ENCODE results near the gene C1orf105. TPM values are rescaled to one million over a fixed set of nuclear protein-coding genes. Genes with fewer than 3 reads are reported as not detected.

Gene C1orf105
- total RNA-seq, 4 donors from 2014 or later, result not detected

DNA sequence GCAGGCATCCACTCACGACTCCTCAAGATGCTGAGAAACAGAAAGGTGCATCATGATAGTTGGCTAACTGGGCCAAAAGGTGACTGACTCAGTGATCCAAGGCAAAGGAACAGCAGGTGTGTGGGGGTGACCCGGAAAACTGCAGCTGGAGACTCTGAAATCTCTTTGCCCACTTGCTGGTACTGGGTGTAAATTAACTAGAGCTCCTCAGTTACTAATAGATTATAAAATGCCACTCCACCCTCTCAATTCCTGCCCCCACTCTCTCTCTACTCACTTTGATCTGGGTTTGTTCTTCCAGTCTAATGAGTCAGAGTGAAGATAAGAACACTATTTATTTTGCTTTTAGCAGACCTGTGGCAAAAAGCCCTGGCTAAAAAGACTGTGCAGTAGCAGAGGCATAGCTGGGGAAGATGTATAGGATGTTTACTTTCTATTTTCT is 30.5 kb downstream of the C1orf105 start:
- Histone ChIP-seq H3K9me3 (no peaks in the 10 kb centered on the region), H3K4me1 (peaks cover 0 to 23% (median 6%) of the 10 kb centered on the region in 4 donors), H3K4me3 (no peak overlapping the region), H3K27me3 (no peaks in the 10 kb centered on the region), H3K27ac (no peak overlapping the region), H3K36me3 (no peaks in the 10 kb centered on the region)
- in situ Hi-C loops (cut with MboI; ENCODE audit: low pct_ligation_motif_present in 1 of 4, low pct_unique_long_range_greater_than_20kb in 1 of 4, low sequenced_read_pairs in 3 of 4) (loop anchor here (25.0 kb wide), 1 partner anchor 261 kb away; no protein-coding TSS in a partner anchor), intact Hi-C loops (cut with DNase I; ENCODE audit: low total_unique reads) (no loop called here)
- 33 to 50% methylated on average over 1 to 2 of the region's 2 CpGs for WGBS, 2 donors (ENCODE audit: low coverage in 1 of 2)
- TF ChIP-seq EP300 (IDR thresholded peaks at IDR 0.05; ENCODE audit: low read depth) (no peak), POLR2A (IDR thresholded peaks at IDR 0.05) (no peak), POLR2AphosphoS5 (IDR thresholded peaks at IDR 0.05) (no peak)
- TF ChIP-seq, protein P1, sequence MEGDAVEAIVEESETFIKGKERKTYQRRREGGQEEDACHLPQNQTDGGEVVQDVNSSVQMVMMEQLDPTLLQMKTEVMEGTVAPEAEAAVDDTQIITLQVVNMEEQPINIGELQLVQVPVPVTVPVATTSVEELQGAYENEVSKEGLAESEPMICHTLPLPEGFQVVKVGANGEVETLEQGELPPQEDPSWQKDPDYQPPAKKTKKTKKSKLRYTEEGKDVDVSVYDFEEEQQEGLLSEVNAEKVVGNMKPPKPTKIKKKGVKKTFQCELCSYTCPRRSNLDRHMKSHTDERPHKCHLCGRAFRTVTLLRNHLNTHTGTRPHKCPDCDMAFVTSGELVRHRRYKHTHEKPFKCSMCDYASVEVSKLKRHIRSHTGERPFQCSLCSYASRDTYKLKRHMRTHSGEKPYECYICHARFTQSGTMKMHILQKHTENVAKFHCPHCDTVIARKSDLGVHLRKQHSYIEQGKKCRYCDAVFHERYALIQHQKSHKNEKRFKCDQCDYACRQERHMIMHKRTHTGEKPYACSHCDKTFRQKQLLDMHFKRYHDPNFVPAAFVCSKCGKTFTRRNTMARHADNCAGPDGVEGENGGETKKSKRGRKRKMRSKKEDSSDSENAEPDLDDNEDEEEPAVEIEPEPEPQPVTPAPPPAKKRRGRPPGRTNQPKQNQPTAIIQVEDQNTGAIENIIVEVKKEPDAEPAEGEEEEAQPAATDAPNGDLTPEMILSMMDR (IDR thresholded peaks at IDR 0.05), result no peak
- no peak for DNase-seq

DNA sequence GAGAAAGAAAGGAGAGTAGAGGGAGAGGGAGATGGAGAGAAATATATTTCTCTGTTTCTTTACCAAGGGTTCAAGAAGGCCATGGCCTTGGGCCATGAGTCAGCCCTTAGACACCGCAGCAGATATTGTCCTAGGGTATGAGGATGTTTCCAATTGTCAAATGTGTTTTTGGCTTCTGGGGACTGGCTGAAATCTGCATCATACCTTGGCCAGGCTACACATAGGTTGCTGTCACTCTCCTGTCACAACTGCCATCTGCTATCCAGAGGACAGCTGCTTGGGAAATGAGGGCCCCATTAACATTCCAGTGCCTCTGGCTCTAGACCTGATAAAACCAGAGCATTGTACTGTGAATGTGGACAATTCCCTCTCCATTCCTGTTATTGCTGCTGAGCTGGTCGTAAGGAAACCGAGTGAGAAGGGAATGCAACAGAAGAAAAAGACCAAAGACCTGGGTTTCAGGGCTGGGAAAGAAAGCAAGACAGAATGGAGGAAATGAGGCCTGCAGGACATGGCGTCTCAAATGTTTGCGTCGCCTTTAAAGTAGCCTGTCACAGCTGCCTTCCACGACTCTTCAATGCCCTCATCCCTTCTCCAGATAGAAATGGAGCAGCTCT is 32.2 kb downstream of the C1orf105 start:
- Histone ChIP-seq H3K27me3 (no peaks in the 10 kb centered on the region), H3K9me3 (no peaks in the 10 kb centered on the region), H3K27ac (no peak overlapping the region), H3K4me1 (peaks cover 0 to 23% (median 6%) of the 10 kb centered on the region in 4 donors), H3K36me3 (no peaks in the 10 kb centered on the region), H3K4me3 (no peak overlapping the region)
- no peak for TF ChIP-seq EP300 (IDR thresholded peaks at IDR 0.05; ENCODE audit: low read depth)
- TF ChIP-seq POLR2A (IDR thresholded peaks at IDR 0.05), result no peak
- TF ChIP-seq, protein P1 (IDR thresholded peaks at IDR 0.05), result no peak
- no peak for TF ChIP-seq POLR2AphosphoS5 (IDR thresholded peaks at IDR 0.05)
- in situ Hi-C loops (cut with MboI; ENCODE audit: low pct_ligation_motif_present in 1 of 4, low pct_unique_long_range_greater_than_20kb in 1 of 4, low sequenced_read_pairs in 3 of 4) (loop anchor here (25.0 kb wide), 1 partner anchor 260 kb away; no protein-coding TSS in a partner anchor), intact Hi-C loops (cut with DNase I; ENCODE audit: low total_unique reads) (no loop called here)
- 70 to 90% methylated on average over 5 to 7 of the region's 7 CpGs for WGBS, 2 donors (ENCODE audit: low coverage in 1 of 2)
- no peak for DNase-seq

DNA sequence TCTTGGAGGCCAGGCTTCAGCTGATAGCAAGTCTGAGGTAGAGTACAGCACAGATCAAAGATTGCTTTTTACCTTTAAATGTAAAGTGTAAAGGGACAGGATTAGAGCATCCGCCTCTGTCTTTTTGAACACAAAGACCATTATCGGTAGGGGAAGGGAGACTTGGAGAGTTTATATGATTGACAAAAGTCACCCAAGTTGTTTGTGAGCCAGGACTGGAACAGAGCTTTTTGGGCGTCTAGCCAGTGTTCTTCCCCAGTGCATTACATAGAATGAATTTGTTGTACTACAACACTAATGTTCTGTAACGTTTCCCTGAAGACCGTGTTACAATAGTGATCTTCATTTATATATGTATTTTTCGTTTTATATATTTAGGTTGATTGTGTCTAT is 32.7 kb downstream of the C1orf105 start:
- TF ChIP-seq, protein P1 (IDR thresholded peaks at IDR 0.05), result no peak
- TF ChIP-seq EP300 (IDR thresholded peaks at IDR 0.05; ENCODE audit: low read depth) (no peak), POLR2AphosphoS5 (IDR thresholded peaks at IDR 0.05) (no peak), POLR2A (IDR thresholded peaks at IDR 0.05) (no peak)
- WGBS, 2 donors (ENCODE audit: low coverage in 1 of 2), result 47 to 58% methylated on average over 6 of the region's 6 CpGs
- DNase-seq, result no peak
- intact Hi-C loops (cut with DNase I; ENCODE audit: low total_unique reads), result no loop called here
- no peaks in the 10 kb centered on the region for H3K36me3 ChIP-seq
- peaks cover 0 to 23% (median 6%) of the 10 kb centered on the region in 4 donors for H3K4me1 ChIP-seq
- H3K27ac ChIP-seq, result no peak overlapping the region
- in situ Hi-C loops (cut with MboI; ENCODE audit: low pct_ligation_motif_present in 1 of 4, low pct_unique_long_range_greater_than_20kb in 1 of 4, low sequenced_read_pairs in 3 of 4), result loop anchor here (25.0 kb wide), 1 partner anchor 259 kb away; no protein-coding TSS in a partner anchor
- no peak overlapping the region for H3K4me3 ChIP-seq
- no peaks in the 10 kb centered on the region for H3K9me3 ChIP-seq
- H3K27me3 ChIP-seq, result no peaks in the 10 kb centered on the region

DNA sequence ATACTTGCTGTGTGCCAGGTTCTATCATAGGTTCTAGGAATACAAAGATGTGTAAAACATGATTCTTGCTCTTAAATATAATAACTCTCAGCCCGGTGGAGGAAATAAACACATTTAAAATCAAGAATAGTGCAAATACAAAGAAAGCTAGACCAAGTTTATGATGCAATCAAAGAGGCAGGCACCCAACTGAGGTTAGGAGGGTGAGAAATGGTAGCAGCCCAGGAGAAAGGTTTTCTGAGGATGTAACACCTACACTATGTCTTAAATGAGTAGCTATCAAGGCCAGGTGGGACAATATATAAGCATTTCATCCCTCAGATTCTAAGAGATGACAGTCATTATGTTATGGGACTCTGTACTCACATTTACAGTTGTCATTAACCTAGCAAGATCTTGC is 33.1 kb downstream of the C1orf105 start:
- Histone ChIP-seq H3K4me3 (no peak overlapping the region), H3K4me1 (peaks cover 0 to 23% (median 6%) of the 10 kb centered on the region in 4 donors), H3K9me3 (no peaks in the 10 kb centered on the region), H3K27me3 (no peaks in the 10 kb centered on the region), H3K27ac (no peak overlapping the region), H3K36me3 (no peaks in the 10 kb centered on the region)
- 29 to 62% methylated on average over 1 of the region's 1 CpG for WGBS, 2 donors (ENCODE audit: low coverage in 1 of 2)
- intact Hi-C loops (cut with DNase I; ENCODE audit: low total_unique reads) (no loop called here), in situ Hi-C loops (cut with MboI; ENCODE audit: low pct_ligation_motif_present in 1 of 4, low pct_unique_long_range_greater_than_20kb in 1 of 4, low sequenced_read_pairs in 3 of 4) (loop anchor here (25.0 kb wide), 1 partner anchor 259 kb away; no protein-coding TSS in a partner anchor)
- no peak for DNase-seq
- TF ChIP-seq EP300 (IDR thresholded peaks at IDR 0.05; ENCODE audit: low read depth) (no peak), POLR2A (IDR thresholded peaks at IDR 0.05) (no peak), POLR2AphosphoS5 (IDR thresholded peaks at IDR 0.05) (no peak)
- TF ChIP-seq, protein P1 (IDR thresholded peaks at IDR 0.05), result no peak

All from transverse colon (tissue), 4 donors.